DOHH2 (cell line): Measurements from ENCODE around the gene MC4R.

Experiments
- H3F3A ChIP-seq: fragments of 200-600 bp; sonication (generic), shearing (Covaris generic); 2 replicates; pipeline ENCODE4 v1.6.0; 2016; ENCODE audit warnings: antibody characterized with exemption, mild to moderate bottlenecking; ENCODE audit not compliant: control insufficient read depth, insufficient read depth
- H3K27ac ChIP-seq: fragments of 200-600 bp; sonication (generic); 2 replicates; pipeline ENCODE4 v1.5.1; 2014; ENCODE audit warnings: low read depth, mild to moderate bottlenecking, low read length, moderate library complexity
- H3K27me3 ChIP-seq: fragments of 200-600 bp; sonication (generic); 2 replicates; pipeline ENCODE4 v1.6.1; 2014; ENCODE audit warnings: mild to moderate bottlenecking, low read length, mixed read lengths; ENCODE audit not compliant: control insufficient read depth
- H3K36me3 ChIP-seq: fragments of 200-600 bp; sonication (generic); 2 replicates; pipeline ENCODE4 v1.6.1; 2014; ENCODE audit warnings: mild to moderate bottlenecking, low read length, moderate library complexity, mixed read lengths; ENCODE audit not compliant: control insufficient read depth
- H3K4me1 ChIP-seq: fragments of 200-600 bp; sonication (generic); 2 replicates; pipeline ENCODE4 v1.6.1; 2014; ENCODE audit warnings: mild to moderate bottlenecking, low read length, mixed read lengths; ENCODE audit not compliant: control insufficient read depth
- H3K4me2 ChIP-seq: fragments of 200-600 bp; sonication (generic); 2 replicates; pipeline ENCODE4 v1.6.0; 2014; ENCODE audit warnings: mild to moderate bottlenecking, low read length, moderate library complexity
- H3K4me3 ChIP-seq: fragments of 200-600 bp; sonication (generic); 2 replicates; pipeline ENCODE4 v1.5.1; 2014; ENCODE audit warnings: mild to moderate bottlenecking, low read length, mixed read lengths
- H3K79me2 ChIP-seq: fragments of 200-600 bp; sonication (generic); 2 replicates; pipeline ENCODE4 v1.6.1; 2014; ENCODE audit warnings: mild to moderate bottlenecking, low read length, mixed read lengths; ENCODE audit not compliant: control insufficient read depth
- H3K9me2 ChIP-seq: fragments of 200-600 bp; sonication (generic); replicated peaks from 2 replicates; pipeline ENCODE4 v1.6.1; 2014; ENCODE audit warnings: mild to moderate bottlenecking, low read length, mixed read lengths; ENCODE audit not compliant: control insufficient read depth
- H3K9me3 ChIP-seq: fragments of 200-600 bp; sonication (generic); 2 replicates; pipeline ENCODE4 v1.6.1; 2014; ENCODE audit warnings: antibody characterized with exemption, low read length, mixed read lengths; ENCODE audit not compliant: control insufficient read depth, insufficient read depth
- H4K20me1 ChIP-seq: fragments of 200-600 bp; sonication (generic); 2 replicates; pipeline ENCODE4 v1.6.0; 2014; ENCODE audit warnings: low read depth, mild to moderate bottlenecking, antibody characterized with exemption, low read length, moderate library complexity; ENCODE audit not compliant: control insufficient read depth, insufficient read depth
- EZH2phosphoT487 ChIP-seq: fragments of 200-600 bp; sonication (generic); IDR thresholded peaks from 2 replicates; pipeline ENCODE4 v1.6.1; 2017; ENCODE audit warnings: borderline replicate concordance, mild to moderate bottlenecking, antibody characterized with exemption, low read length, moderate library complexity, mixed read lengths
- TF ChIP-seq, protein P1 (sequence below): fragments of 200-600 bp; sonication (generic); IDR thresholded peaks from one replicate; pipeline ENCODE4 v1.5.1; 2014; ENCODE audit warnings: antibody characterized with exemption, mild to moderate bottlenecking, low read depth, low read length; ENCODE audit not compliant: poor library complexity, severe bottlenecking

Gene MC4R

DNA sequence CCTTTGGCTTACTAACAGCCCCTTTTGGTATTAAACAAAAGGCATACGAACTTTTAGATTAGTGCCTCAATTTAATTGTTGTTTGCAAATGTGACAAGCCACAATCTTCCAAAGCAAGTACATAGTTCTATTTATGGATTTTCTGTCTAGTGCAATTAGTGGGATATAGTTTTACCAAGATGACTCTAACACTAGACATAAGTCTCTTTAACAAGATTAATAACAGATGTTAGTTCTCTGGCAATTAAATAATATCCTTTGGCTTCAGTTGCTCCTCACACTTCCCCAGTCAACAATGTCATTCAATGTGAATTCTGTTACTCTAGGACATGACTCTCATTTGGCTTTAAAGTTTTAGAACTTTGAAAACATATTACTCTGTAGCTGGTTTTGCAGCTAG, 16.7 kb upstream of the MC4R start:
- H4K20me1 ChIP-seq = no peaks in the 10 kb centered on the region
- H3K27me3 ChIP-seq = no peaks in the 10 kb centered on the region
- no peaks in the 10 kb centered on the region for H3F3A ChIP-seq
- H3K36me3 ChIP-seq = no peaks in the 10 kb centered on the region
- H3K9me3 ChIP-seq = no peaks in the 10 kb centered on the region
- TF ChIP-seq, protein P1, sequence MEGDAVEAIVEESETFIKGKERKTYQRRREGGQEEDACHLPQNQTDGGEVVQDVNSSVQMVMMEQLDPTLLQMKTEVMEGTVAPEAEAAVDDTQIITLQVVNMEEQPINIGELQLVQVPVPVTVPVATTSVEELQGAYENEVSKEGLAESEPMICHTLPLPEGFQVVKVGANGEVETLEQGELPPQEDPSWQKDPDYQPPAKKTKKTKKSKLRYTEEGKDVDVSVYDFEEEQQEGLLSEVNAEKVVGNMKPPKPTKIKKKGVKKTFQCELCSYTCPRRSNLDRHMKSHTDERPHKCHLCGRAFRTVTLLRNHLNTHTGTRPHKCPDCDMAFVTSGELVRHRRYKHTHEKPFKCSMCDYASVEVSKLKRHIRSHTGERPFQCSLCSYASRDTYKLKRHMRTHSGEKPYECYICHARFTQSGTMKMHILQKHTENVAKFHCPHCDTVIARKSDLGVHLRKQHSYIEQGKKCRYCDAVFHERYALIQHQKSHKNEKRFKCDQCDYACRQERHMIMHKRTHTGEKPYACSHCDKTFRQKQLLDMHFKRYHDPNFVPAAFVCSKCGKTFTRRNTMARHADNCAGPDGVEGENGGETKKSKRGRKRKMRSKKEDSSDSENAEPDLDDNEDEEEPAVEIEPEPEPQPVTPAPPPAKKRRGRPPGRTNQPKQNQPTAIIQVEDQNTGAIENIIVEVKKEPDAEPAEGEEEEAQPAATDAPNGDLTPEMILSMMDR = no peak
- TF ChIP-seq EZH2phosphoT487 = no peak
- no peak overlapping the region for H3K4me3 ChIP-seq
- H3K9me2 ChIP-seq = no peaks in the 10 kb centered on the region
- H3K27ac ChIP-seq = no peak overlapping the region
- no peaks in the 10 kb centered on the region for H3K79me2 ChIP-seq
- H3K4me2 ChIP-seq = no peak overlapping the region
- no peaks in the 10 kb centered on the region for H3K4me1 ChIP-seq

DNA sequence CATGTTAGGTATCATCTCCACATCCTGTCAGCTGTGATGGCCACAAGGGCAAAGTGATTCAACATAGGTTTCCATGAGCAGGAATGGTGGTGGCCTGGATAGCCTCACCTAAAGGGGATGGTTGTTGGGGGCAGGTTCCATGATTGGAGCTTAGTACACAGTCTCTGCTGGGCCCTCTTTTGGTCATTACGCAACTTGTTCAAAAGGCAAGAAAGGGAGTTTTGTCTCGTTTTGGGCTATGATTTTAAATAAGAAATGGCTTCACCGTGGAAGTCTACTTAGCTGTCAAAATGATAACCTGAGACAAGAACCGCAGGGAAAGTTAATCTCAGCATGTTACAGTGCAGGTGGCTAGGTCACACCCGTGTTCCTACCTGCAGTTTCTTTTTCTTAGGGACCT, 13.1 kb upstream of the MC4R start:
- Histone ChIP-seq H4K20me1 (no peaks in the 10 kb centered on the region), H3K27me3 (no peaks in the 10 kb centered on the region), H3K9me3 (no peaks in the 10 kb centered on the region), H3F3A (no peaks in the 10 kb centered on the region), H3K4me1 (no peaks in the 10 kb centered on the region), H3K9me2 (no peaks in the 10 kb centered on the region), H3K79me2 (no peaks in the 10 kb centered on the region), H3K36me3 (no peaks in the 10 kb centered on the region), H3K4me3 (no peak overlapping the region), H3K27ac (no peak overlapping the region), H3K4me2 (no peak overlapping the region)
- no peak for TF ChIP-seq EZH2phosphoT487
- TF ChIP-seq, protein P1 = no peak

DNA sequence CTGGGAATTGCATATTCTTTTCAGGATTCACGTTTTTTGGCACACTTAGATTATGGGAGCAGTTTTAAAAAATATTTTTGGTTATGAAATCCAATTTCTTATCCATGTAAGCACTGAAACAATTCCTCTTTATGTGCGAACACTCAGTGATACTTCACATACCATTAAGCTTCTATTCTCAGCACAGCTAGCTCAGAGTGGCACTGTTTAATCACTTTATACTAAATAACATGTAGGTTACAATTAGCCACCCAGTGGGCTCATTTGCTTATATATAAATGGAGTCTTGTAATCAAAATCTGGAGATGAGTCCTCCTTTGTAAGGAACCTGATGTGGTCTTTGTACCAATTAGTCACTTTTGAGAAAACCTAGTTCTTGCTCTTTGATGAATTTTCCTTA, 11.3 kb upstream of the MC4R start:
- Histone ChIP-seq H3K36me3 (no peaks in the 10 kb centered on the region), H3K4me1 (no peaks in the 10 kb centered on the region), H3K9me3 (no peaks in the 10 kb centered on the region), H3K4me2 (no peak overlapping the region), H3K27me3 (no peaks in the 10 kb centered on the region), H3K79me2 (no peaks in the 10 kb centered on the region), H3F3A (no peaks in the 10 kb centered on the region), H3K4me3 (no peak overlapping the region), H4K20me1 (no peaks in the 10 kb centered on the region), H3K9me2 (no peaks in the 10 kb centered on the region), H3K27ac (no peak overlapping the region)
- TF ChIP-seq, protein P1 = no peak
- no peak for TF ChIP-seq EZH2phosphoT487
